ENCODE data around the gene DEDD2.

GRCh38 chr19:42202290-42202880, 15.1 kb downstream of the DEDD2 start:
- TF ChIP-seq CTCF (IDR thresholded peaks at IDR 0.05) (no peak), EP300 (IDR thresholded peaks at IDR 0.05) (no peak), POLR2A (IDR thresholded peaks at IDR 0.05) (no peak)

Data from upper lobe of left lung (tissue), 4 donors.